Uterus (tissue), 2 donors: ENCODE results near the gene IL15.

ENCODE experiments used
- POLR2A ChIP-seq, 2 donors: fragments of 450-650 bp; IDR thresholded peaks; one replicate each; pipeline ENCODE4 v1.6.1; 2016; ENCODE audit warnings: antibody characterized with exemption in 2 of 2, mild to moderate bottlenecking in 1 of 2, moderate library complexity in 1 of 2
- TF ChIP-seq, protein P1 (sequence below), 4 experiments: fragments of 200-600 bp in 2 of 4; fragments of 450-650 bp in 2 of 4; sonication (generic) in 2 of 4; IDR thresholded peaks; one replicate each; pipeline ENCODE4 v1.5.1; 2016 to 2019; ENCODE audit warnings: antibody characterized with exemption in 4 of 4, mild to moderate bottlenecking in 2 of 4, moderate library complexity in 1 of 4

GRCh38 chr4:141676087-141676670 lies 39.8 kb downstream of the IL15 start:
- no peak for TF ChIP-seq POLR2A (IDR thresholded peaks at IDR 0.05)
- TF ChIP-seq, protein P1, sequence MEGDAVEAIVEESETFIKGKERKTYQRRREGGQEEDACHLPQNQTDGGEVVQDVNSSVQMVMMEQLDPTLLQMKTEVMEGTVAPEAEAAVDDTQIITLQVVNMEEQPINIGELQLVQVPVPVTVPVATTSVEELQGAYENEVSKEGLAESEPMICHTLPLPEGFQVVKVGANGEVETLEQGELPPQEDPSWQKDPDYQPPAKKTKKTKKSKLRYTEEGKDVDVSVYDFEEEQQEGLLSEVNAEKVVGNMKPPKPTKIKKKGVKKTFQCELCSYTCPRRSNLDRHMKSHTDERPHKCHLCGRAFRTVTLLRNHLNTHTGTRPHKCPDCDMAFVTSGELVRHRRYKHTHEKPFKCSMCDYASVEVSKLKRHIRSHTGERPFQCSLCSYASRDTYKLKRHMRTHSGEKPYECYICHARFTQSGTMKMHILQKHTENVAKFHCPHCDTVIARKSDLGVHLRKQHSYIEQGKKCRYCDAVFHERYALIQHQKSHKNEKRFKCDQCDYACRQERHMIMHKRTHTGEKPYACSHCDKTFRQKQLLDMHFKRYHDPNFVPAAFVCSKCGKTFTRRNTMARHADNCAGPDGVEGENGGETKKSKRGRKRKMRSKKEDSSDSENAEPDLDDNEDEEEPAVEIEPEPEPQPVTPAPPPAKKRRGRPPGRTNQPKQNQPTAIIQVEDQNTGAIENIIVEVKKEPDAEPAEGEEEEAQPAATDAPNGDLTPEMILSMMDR (IDR thresholded peaks at IDR 0.05), result no peak
